C4-2B (cell line): ENCODE results near the gene RIPOR3.
A peak's percentile ranks its signal among the peaks of the same experiment; 100 is the strongest.
"Not testable (repeated sequence)": the region's sequence is repeated elsewhere in the genome, so short reads cannot be mapped to it uniquely, and the experiment has no call there.

ENCODE experiments used
- H3K27ac ChIP-seq: fragments of 450-650 bp; 2 replicates; pipeline ENCODE4 v1.5.1; 2017
- CTCF ChIP-seq: fragments of 450-650 bp; conservative IDR thresholded peaks from 2 replicates; pipeline ENCODE4 v1.5.1; 2017; ENCODE audit warnings: mild to moderate bottlenecking
- ZFX ChIP-seq: fragments of 450-650 bp; IDR thresholded peaks from 2 replicates; pipeline ENCODE4 v1.6.1; 2017

The RIPOR3 gene

GRCh38 chr20:50628332-50628731 is 63.0 kb downstream of the RIPOR3 start:
- no peak for TF ChIP-seq ZFX
- no peak for TF ChIP-seq CTCF
- no peak overlapping the region for H3K27ac ChIP-seq

- H3K27ac ChIP-seq: no peak overlapping the region
These were observed 63.6 kb downstream of the RIPOR3 start for GRCh38 chr20:50627747-50628146.

GRCh38 chr20:50625986-50626677 is 65.2 kb downstream of the RIPOR3 start:
- no peak overlapping the region for H3K27ac ChIP-seq
- TF ChIP-seq ZFX (no peak), CTCF (peak; percentile 40)

More at GRCh38 chr20:50627747-50628146, 63.6 kb downstream of the RIPOR3 start:
- TF ChIP-seq ZFX (no peak), CTCF (no peak)

- peak overlapping the region; percentile 27; the same call in 1 of the 2 replicates for H3K27ac ChIP-seq
- TF ChIP-seq ZFX (no peak), CTCF (no peak)
These were observed 66.9 kb downstream of the RIPOR3 start for GRCh38 chr20:50624351-50625016.

- no peak for TF ChIP-seq CTCF
- TF ChIP-seq ZFX: no peak
These were observed 70.2 kb downstream of the RIPOR3 start for GRCh38 chr20:50621068-50621665.

GRCh38 chr20:50620459-50620858 is 70.9 kb downstream of the RIPOR3 start:
- not testable (repeated sequence) for H3K27ac ChIP-seq

More at GRCh38 chr20:50621068-50621665, 70.2 kb downstream of the RIPOR3 start:
- no peak overlapping the region for H3K27ac ChIP-seq

- TF ChIP-seq ZFX (no peak), CTCF (no peak)
- H3K27ac ChIP-seq: no peak overlapping the region
These were observed 72.8 kb downstream of the RIPOR3 start for GRCh38 chr20:50618537-50618936.
